ENCODE results near the gene ELL2. TPM values are rescaled to one million over a fixed set of nuclear protein-coding genes. Genes with fewer than 3 reads are reported as not detected.

Gene ELL2
- total RNA-seq, 4 donors from 2014 or later, result 5.8 to 46.8 (median 19.7) TPM

- Histone ChIP-seq H3K4me1 (peaks cover 0 to 23% (median 18%) of the 10 kb centered on the region in 4 donors), H3K36me3 (no peaks in the 10 kb centered on the region), H3K27me3 (no peaks in the 10 kb centered on the region), H3K4me3 (no peak overlapping the region), H3K9me3 (no peaks in the 10 kb centered on the region), H3K27ac (no peak overlapping the region)
- intact Hi-C loops (cut with DNase I; ENCODE audit: low total_unique reads), result no loop called here
- in situ Hi-C loops (cut with MboI; ENCODE audit: low pct_ligation_motif_present in 1 of 4, low pct_unique_long_range_greater_than_20kb in 1 of 4, low sequenced_read_pairs in 3 of 4), result no loop called here
- TF ChIP-seq POLR2A (IDR thresholded peaks at IDR 0.05) (no peak), EP300 (IDR thresholded peaks at IDR 0.05; ENCODE audit: low read depth) (no peak), CTCF (IDR thresholded peaks at IDR 0.05) (no peak), POLR2AphosphoS5 (IDR thresholded peaks at IDR 0.05) (no peak)
- WGBS, 2 donors (ENCODE audit: low coverage in 1 of 2), result 80 to 82% methylated on average over 1 to 2 of the region's 2 CpGs
- no peak for DNase-seq
Observed at GRCh38 chr5:95876782-95877181, 84.9 kb downstream of the ELL2 start.

- TF ChIP-seq CTCF (IDR thresholded peaks at IDR 0.05) (no peak), POLR2A (IDR thresholded peaks at IDR 0.05) (no peak), POLR2AphosphoS5 (IDR thresholded peaks at IDR 0.05) (no peak), EP300 (IDR thresholded peaks at IDR 0.05; ENCODE audit: low read depth) (no peak)
- no peaks in the 10 kb centered on the region for H3K9me3 ChIP-seq
- DNase-seq, result no peak
- no peak overlapping the region for H3K4me3 ChIP-seq
- H3K27ac ChIP-seq, result no peak overlapping the region
- peaks cover 0 to 26% (median 17%) of the 10 kb centered on the region in 4 donors for H3K4me1 ChIP-seq
- no peaks in the 10 kb centered on the region for H3K27me3 ChIP-seq
- WGBS, 2 donors (ENCODE audit: low coverage in 1 of 2), result 87 to 92% methylated on average over 2 to 3 of the region's 3 CpGs
- intact Hi-C loops (cut with DNase I; ENCODE audit: low total_unique reads), result no loop called here
- no peaks in the 10 kb centered on the region for H3K36me3 ChIP-seq
- in situ Hi-C loops (cut with MboI; ENCODE audit: low pct_ligation_motif_present in 1 of 4, low pct_unique_long_range_greater_than_20kb in 1 of 4, low sequenced_read_pairs in 3 of 4), result loop anchor here in 2 of 4 donors (25.0 kb wide), 3 partner anchors 88 to 713 kb away; partner anchors contain the start of gene ELL2 (in 2 of the 2)
Observed at GRCh38 chr5:95874246-95874645, 87.4 kb downstream of the ELL2 start.

GRCh38 chr5:95873351-95873750, 88.3 kb downstream of the ELL2 start:
- no peak for DNase-seq
- Histone ChIP-seq H3K27me3 (no peaks in the 10 kb centered on the region), H3K36me3 (no peaks in the 10 kb centered on the region), H3K4me1 (peaks cover 0 to 21% (median 10%) of the 10 kb centered on the region in 4 donors), H3K27ac (no peak overlapping the region), H3K4me3 (no peak overlapping the region), H3K9me3 (no peaks in the 10 kb centered on the region)
- TF ChIP-seq EP300 (IDR thresholded peaks at IDR 0.05; ENCODE audit: low read depth), result no peak
- TF ChIP-seq POLR2AphosphoS5 (IDR thresholded peaks at IDR 0.05), result no peak
- no peak for TF ChIP-seq POLR2A (IDR thresholded peaks at IDR 0.05)
- TF ChIP-seq CTCF (IDR thresholded peaks at IDR 0.05), result no peak
- in situ Hi-C loops (cut with MboI; ENCODE audit: low pct_ligation_motif_present in 1 of 4, low pct_unique_long_range_greater_than_20kb in 1 of 4, low sequenced_read_pairs in 3 of 4) (loop anchor here in 2 of 4 donors (25.0 kb wide), 3 partner anchors 89 to 714 kb away; partner anchors contain the start of gene ELL2 (in 2 of the 2)), intact Hi-C loops (cut with DNase I; ENCODE audit: low total_unique reads) (no loop called here)
- WGBS, 2 donors (ENCODE audit: low coverage in 1 of 2), result 91% methylated on average over 4 of the region's 4 CpGs; no CpG with 5 or more reads in 1 of the 2 donors

- H3K27ac ChIP-seq, result no peak overlapping the region
- H3K4me3 ChIP-seq, result no peak overlapping the region
- no peaks in the 10 kb centered on the region for H3K9me3 ChIP-seq
- H3K36me3 ChIP-seq, result no peaks in the 10 kb centered on the region
- WGBS, 2 donors (ENCODE audit: low coverage in 1 of 2), result 69 to 78% methylated on average over 3 to 6 of the region's 6 CpGs
- intact Hi-C loops (cut with DNase I; ENCODE audit: low total_unique reads), result no loop called here
- no peaks in the 10 kb centered on the region for H3K27me3 ChIP-seq
- H3K4me1 ChIP-seq, result peaks cover 0 to 18% (median 8%) of the 10 kb centered on the region in 4 donors
- no peak for DNase-seq
- TF ChIP-seq CTCF (IDR thresholded peaks at IDR 0.05) (no peak), POLR2A (IDR thresholded peaks at IDR 0.05) (no peak), POLR2AphosphoS5 (IDR thresholded peaks at IDR 0.05) (no peak), EP300 (IDR thresholded peaks at IDR 0.05; ENCODE audit: low read depth) (no peak)
- in situ Hi-C loops (cut with MboI; ENCODE audit: low pct_ligation_motif_present in 1 of 4, low pct_unique_long_range_greater_than_20kb in 1 of 4, low sequenced_read_pairs in 3 of 4), result loop anchor here in 2 of 4 donors (25.0 kb wide), 3 partner anchors 90 to 715 kb away; partner anchors contain the start of gene ELL2 (in 2 of the 2)
Observed at GRCh38 chr5:95872346-95873268, 89.0 kb downstream of the ELL2 start.
